NCI-H187 (cell line): ENCODE results near the gene TEN1.
"Not testable (repeated sequence)": the region's sequence is repeated elsewhere in the genome, so short reads cannot be mapped to it uniquely, and the experiment has no call there.

Experiments
- DNase-seq, 2 experiments: peaks; one replicate each; lab custom pipeline; 2025; lab: John Stamatoyannopoulos, UW

TEN1 gene, protein sequence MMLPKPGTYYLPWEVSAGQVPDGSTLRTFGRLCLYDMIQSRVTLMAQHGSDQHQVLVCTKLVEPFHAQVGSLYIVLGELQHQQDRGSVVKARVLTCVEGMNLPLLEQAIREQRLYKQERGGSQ

DNA sequence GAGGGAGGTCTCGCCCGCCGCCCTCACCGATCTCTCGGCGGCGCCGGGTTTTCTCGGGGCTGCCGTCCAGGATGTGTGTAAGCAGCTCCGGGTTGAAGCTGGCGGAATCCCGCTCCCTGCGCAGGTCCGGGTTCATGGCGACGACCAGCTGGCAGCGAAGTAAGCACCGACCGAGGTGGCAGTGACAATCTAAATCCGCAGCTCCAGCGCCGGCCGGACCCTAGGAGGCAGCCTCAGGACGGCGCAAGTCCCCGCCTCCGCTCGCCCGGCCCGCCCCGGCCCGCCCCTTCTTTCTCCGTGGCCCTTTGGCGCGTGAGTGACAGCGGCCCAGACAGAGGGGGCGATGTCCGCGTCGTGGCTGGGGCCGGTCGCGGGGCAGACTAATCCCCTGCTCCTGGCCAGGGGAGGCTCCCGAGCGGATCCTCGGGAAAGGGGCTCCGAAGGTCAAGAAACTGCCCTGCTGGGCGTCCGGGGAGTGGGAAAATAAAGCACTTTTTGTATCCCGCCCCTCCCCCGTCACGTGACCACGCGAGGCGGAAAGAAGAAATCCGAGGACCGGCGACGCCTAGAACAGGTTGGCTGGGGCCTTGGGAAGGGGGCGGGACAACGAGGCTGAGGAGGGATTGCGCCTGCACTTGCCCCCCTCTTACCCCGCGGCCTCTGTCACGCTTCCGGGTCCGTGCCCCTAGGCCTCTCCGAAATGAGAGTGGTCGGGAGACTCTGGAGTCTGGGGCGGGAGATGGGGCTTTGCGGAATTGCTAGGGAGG is at the start of gene TEN1, which contains the start of gene ACOX1:
Gene TEN1, plus strand, starts transcription at position 303 of the 767 bp plus-strand sequence. CDS start 6,953 bp downstream, outside the sequence.
Gene ACOX1, minus strand, starts transcription at position 229 of the 767 bp plus-strand sequence. Its CDS starts 93 bp downstream, at position 136.
- peak; percentile 94 to 96 for DNase-seq

- no peak for DNase-seq
Observed at GRCh38 chr17:75931062-75931461, 48.0 kb upstream of the TEN1 start.

DNA sequence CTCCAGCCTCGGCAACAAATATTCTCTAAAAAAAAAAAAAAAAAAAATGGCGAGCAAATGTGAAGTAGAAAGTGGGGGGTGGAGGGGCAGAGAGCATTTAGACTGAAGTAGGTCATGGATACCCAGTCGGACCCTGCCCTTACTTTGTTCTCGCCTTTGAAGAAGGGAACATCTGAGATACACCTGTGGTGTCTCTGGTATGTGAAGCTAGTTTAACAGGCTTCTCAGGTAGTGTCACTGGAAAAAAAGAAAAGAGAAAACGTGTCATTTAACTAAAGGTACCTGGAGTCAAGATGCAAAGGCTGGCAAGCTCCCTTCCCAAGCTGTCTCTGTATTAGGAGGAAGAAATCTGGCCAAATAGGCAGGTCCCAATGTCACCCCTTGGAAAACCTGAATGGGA is 46.2 kb upstream of the TEN1 start:
- no peak for DNase-seq

GRCh38 chr17:75933808-75934207 is 45.2 kb upstream of the TEN1 start:
- no peak for DNase-seq

DNA sequence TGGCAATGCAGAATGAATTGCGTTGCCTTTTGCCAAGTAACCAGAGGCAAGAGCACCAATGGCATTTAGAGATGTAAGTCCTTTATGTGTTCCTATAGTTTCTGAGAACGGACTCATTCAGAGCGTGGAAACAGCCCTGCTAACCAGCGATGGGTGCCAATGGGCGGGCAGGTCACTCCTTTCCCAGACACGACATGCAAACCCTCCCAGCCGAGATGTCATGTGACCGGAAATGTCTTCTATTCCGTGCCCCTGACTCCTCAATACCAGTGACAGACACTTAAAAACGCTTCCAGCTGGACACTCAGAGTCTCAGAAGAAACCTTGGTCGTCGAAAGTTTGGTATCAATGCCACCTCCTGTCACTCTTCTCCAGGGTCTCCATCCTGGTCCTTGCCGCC is 41.4 kb upstream of the TEN1 start:
- no peak for DNase-seq

DNA sequence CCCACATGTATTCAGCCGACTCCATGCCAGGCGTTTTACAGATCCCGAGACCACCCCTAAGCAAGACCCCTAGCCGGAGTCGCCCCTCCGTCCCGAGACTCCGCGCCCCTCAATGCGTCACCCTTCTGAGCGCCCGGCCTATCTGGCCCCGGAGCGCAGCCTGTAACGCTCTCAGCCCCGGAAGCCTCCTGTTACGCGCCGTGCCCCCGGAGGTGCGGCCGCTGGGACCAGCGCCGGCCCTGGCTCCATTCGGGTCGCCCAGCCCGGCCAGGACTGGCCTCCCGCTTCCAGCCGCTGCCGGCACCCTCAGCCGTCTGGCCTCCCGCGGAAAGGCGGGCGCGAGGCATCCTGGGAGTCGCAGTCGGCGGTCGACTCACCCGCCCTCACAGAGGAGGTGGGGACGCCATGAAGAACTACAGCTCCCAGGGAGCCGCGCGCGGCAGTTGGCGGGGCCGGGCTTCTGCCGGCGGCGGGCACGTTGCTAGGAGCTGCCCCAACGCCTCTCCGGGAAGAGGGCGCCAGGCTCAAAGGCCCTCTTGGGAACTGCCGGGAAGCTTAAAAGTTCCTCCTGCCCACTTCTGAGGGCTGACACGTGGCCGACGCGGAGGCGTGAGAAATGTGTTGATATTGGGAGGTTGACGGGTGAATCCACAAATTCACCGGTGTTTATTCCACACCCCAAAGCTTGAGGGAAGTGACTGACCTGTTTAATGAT is 38.2 kb upstream of the TEN1 start, which contains the start of gene FBF1:
Gene FBF1, minus strand, starts transcription at position 316 of the 715 bp plus-strand sequence. CDS start 2,893 bp downstream, outside the sequence.
- peak; percentile 81 to 88 for DNase-seq

GRCh38 chr17:75941442-75941819 is 37.6 kb upstream of the TEN1 start:
- no peak for DNase-seq

DNA sequence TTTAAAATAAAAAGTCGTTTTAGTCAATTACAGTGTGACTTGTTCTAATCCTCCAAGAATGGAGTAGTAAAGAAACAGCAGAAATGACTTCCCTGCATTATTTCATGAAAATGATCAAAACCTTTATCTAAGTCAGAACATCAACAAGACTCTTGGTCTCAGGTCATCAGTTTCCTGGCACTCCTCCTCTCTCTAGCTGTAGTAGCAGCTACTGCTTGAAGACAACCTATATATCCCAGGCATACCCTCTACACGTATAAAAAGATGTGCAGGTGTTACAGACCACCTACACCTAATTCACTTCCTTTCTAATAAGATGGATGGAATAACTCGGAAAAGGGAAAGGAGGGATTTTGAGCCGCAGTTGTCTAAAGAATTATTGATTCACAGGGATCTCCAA is 36.6 kb upstream of the TEN1 start:
- DNase-seq, result no peak

GRCh38 chr17:75943491-75943890 is 35.5 kb upstream of the TEN1 start:
- no peak for DNase-seq

DNA sequence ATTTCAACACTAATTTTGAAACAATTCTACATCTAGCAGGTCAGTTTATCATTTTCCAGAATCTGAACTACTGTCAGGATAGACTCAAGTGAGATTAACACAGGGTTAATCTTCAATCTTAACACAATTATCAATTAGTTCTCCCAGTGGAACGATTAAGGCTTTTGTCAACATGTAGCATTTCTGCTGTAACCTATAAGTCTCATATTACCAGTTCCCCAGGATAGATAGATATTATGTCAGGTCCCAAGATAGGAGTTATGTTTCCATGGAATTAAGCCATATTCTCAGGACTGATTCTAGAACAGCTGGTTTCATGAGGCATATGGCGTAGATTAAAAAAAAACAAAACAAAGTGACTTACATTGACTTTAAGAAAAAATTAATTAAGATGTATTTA is 33.8 kb upstream of the TEN1 start:
- DNase-seq, result no peak

DNA sequence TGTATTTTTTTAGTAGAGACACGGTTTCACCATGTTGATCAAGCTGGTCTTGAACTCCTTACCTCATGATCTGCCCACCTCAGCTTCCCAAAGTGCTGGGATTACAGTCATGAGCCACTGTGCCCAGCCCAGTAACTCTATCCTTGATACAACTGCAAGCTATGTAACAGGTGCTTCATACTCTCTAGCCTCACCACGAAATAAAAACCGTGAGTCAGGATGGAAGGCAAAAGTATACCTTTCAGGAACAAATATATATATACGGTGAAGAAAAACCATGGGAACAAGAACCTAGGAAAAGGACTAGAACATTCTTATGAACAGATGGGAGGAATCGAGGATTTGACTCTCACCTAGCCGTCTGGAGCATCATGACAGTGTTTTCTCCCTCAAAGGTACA is 28.6 kb upstream of the TEN1 start:
- no peak for DNase-seq

DNA sequence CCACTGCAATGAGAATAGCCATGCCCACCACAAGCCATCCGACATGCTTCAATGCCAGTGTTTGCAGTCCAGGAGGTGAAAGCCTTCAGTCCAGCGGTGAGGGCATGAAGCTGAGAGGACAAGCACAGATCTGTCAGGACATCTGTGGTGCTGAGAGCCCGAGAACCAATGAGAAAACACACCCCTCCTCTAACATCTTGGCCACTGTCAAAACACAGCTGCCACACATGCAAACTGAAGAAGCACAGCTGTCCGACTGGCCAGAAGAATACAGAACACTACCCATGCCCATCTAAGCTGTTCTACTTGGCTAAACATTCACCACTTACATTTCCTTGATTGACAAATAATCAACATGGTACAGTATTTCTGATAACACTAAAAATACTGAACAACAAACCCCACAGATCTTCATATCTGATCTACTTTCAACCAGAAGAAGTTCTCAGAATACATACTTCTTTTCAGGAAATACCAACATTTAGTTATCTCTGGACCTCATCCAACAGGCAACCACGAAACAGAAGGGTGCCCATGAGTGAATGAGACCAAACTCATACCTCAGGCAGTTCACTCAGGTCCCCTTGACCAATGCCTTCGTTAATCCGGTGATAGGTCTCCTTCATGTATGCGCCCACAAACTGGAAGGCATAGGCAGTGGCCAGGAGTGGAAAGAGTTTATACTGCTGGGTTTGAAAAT is 28.0 kb upstream of the TEN1 start:
- no peak for DNase-seq

DNA sequence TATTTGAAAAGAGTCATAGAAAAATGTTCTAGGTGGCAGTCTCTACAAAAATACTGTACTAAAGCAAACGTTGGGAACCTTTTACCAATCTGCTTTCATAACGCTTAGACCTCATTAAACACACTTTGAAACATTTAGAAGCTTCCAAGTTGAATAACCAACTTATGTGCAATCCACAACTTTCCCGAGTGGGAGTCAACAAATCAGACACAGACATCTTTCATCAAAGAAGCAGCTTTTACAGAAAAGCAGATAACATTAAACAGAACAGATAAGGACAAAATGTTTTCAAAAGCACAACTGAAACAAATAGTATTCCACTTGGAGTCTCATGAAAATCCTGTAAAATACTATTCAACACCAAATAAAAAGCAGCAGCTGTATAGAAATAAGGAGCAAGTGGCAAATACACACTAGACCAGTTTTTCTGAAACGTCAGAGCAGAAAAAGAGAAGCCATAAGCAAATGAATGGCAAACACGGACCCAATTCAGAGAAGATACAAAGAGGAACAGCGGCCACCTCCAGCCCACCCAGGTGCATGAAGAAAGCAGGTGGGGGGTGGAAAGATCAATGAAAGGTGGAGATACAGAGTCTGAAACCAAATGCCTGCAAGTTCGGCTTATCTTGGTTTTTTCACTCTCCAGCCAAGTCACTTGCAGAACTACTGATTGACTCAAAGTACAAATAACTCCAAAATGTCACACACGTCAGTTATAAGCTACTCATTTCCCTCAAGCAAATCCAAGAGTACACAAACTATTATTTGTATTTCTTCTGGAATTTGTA is 19.8 kb upstream of the TEN1 start:
- no peak for DNase-seq

DNA sequence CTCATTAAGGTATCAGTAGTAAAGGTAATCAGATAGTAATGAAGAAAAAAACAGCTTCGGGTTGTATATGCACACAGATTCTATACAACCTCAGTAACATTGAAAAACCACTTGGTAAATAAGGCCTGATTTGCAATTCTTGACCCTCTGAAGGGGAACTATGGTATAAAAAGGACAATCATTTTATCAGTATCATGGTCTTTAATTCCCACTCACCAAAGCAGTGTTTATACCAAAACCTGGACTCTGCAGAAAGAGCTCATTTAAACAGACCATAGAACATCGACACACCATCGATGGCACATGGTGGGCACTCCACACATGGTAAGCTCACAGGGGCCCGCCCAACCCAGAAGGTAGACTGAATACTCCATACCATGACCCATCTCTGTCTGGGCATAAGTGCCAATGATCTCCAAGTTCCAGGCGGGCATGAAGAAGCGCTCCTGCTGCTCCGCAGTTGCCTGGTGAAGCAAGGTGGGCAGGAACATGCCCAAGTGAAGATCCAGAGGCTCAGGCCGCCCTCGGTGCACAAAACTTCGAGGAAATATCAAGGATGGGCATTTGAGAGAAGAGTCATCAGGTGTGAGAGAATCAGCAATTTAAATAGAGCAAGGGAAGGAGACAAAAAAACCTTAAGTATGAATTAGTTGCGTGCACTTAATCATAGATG is 19.1 kb upstream of the TEN1 start:
- DNase-seq, result no peak

GRCh38 chr17:75965468-75965867 is 13.6 kb upstream of the TEN1 start:
- no peak for DNase-seq

DNA sequence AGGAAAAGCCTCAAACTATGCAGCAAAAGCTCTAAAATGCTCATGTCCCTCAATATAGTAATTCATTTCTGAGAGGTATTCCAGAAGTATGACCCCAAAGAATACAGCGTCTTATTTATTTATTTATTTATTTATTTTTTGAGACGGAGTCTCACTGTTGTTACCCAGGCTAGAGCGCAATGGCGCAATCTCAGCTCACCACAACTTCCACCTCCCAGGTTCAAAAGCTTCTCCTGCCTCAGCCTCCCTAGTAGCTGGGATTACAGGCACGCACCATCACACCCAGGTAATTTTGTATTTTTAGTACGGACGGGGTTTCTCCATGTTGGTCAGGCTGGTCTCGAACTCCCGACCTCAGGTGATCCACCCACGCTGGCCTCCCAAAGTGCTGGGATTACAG is 10.0 kb upstream of the TEN1 start:
- not testable (repeated sequence) for DNase-seq

DNA sequence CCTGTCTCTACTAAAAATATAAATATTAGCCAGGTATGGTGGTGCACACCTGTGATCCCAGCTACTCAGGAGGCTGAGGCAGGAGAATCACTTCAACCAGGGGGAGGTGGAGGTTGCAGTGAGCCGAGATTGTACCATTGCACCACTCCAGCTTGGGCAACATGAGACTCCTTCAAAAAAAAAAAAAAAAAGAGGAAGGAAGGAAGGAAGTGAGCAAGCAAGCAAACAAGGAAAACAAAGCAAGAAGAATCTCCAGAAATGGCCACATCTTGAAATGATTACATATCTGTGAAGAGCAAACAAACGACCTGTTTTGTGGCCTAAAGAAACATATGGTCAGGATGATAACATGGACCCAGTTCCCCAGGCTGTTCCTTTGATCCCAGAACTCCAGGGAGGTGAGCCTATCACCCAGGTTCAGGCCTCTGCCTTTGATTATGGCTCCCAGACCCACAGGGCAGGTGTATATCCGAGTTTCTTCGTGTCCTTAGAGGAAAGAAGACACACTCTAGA is 9.0 kb upstream of the TEN1 start:
- DNase-seq, result no peak

DNA sequence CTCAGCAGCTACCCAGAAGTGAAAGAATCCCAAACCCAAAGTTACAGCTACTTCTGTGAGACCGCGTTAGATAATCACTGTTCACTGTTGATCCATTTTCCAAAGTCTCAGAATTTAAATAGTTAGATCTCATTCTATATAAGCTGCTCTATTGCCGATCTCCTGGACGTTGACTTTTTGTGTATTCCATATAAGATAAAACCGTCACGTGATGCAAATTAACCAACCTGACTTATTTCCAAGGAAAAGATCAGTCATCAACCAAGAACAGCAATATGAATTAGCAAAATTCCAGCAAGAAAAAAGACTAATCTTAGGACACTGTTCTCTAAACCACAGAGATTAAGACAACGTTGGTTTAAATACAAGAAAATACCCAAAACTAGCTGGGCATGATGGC is 8.4 kb upstream of the TEN1 start:
- no peak for DNase-seq

GRCh38 chr17:75975187-75975586 is 3.9 kb upstream of the TEN1 start:
- not testable (repeated sequence) for DNase-seq

GRCh38 chr17:75975757-75976174 is 3.3 kb upstream of the TEN1 start:
- no peak for DNase-seq
